ENCODE data around the gene MECP2.

DNA sequence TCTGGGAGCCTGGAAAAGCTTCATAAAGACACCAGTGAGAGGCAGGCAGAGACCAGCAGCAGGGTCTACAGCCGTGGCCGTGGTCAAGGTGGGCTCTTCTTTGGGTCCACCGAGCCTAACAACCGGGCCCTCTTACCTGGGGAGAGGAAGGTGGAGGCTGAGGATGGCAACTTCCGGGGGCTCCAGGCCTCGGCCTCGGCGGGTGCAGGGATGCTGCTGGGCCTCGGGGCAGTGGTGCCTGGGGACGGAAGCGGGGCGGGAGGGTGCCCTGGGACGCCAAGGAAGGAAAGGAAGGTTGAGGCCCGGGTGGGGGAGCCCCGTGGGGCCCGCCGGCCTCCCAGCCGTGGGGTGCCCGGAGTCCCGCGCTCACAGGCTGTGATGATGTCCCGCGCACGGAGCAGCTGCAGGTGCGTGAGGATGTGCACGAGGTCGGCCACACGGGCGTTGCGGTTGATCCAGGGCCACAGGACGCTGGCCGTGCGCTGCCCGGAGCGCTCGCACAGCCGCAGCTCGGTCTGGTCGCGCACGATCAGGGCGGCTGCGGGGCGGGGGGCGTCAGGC is 78.4 kb downstream of the MECP2 start:
- TF ChIP-seq POLR2A (IDR thresholded peaks at IDR 0.05), result no peak
- TF ChIP-seq, protein P1, sequence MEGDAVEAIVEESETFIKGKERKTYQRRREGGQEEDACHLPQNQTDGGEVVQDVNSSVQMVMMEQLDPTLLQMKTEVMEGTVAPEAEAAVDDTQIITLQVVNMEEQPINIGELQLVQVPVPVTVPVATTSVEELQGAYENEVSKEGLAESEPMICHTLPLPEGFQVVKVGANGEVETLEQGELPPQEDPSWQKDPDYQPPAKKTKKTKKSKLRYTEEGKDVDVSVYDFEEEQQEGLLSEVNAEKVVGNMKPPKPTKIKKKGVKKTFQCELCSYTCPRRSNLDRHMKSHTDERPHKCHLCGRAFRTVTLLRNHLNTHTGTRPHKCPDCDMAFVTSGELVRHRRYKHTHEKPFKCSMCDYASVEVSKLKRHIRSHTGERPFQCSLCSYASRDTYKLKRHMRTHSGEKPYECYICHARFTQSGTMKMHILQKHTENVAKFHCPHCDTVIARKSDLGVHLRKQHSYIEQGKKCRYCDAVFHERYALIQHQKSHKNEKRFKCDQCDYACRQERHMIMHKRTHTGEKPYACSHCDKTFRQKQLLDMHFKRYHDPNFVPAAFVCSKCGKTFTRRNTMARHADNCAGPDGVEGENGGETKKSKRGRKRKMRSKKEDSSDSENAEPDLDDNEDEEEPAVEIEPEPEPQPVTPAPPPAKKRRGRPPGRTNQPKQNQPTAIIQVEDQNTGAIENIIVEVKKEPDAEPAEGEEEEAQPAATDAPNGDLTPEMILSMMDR (IDR thresholded peaks at IDR 0.05), result no peak

Data from breast epithelium (tissue), 3 donors.